Left lung (tissue), 10 donors: ENCODE data around the gene CTNND2. TPM values are rescaled to one million over a fixed set of nuclear protein-coding genes. Genes with fewer than 3 reads are reported as not detected.

ENCODE experiments used
- ATAC-seq: fragments of 200-7000 bp; cut with Tn5 transposase; one replicate; pipeline ENCODE4 v1.9.1; 2020; ENCODE audit warnings: moderate library complexity
- DNase-seq, 4 donors: peaks; one replicate each; pipeline ENCODE4 v3.0.0-alpha.2; 2013 to 2020
- H3K27ac ChIP-seq, 2 donors: fragments of 200-600 bp; sonication (generic) in 1 of 2; one replicate each; pipeline versions ENCODE4 v1.5.0 to v1.8.0; 2020 to 2021
- H3K27me3 ChIP-seq, 2 donors: fragments of 200-600 bp; sonication (generic) in 1 of 2; one replicate each; pipeline versions ENCODE4 v1.5.0 to v1.8.0; 2020 to 2021
- H3K36me3 ChIP-seq, 2 donors: fragments of 200-600 bp; sonication (generic) in 1 of 2; one replicate each; pipeline versions ENCODE4 v1.5.0 to v1.8.0; 2020 to 2021
- H3K4me1 ChIP-seq, 2 donors: fragments of 200-600 bp; one replicate each; pipeline ENCODE4 v1.8.0; 2021
- H3K4me3 ChIP-seq, 2 donors: fragments of 200-600 bp; sonication (generic) in 1 of 2; one replicate each; pipeline versions ENCODE4 v1.5.0 to v1.8.0; 2020 to 2021; ENCODE audit warnings: mild to moderate bottlenecking in 1 of 2
- H3K9me3 ChIP-seq, 2 donors: fragments of 200-600 bp; sonication (generic) in 1 of 2; one replicate each; pipeline versions ENCODE4 v1.5.0 to v1.8.0; 2020 to 2021
- intact Hi-C, 2 donors: fragments of 100-400 bp; cut with DNase I; formaldehyde crosslinking; loops; one replicate each; pipeline versions ENCODE4 v1.11.2 to v1.14.2; 2022
- polyA plus RNA-seq, 6 donors: library from polyadenylated mRNA; unstranded; fragments of 120-200 nt; gene quantifications; one replicate each; pipeline ENCODE4 v1.2.1, GENCODE V29; 2013; ENCODE audit not compliant: insufficient read length in 6 of 6
- total RNA-seq, 2 donors: library from RNA; stranded (reverse); fragmentation: NEBNext Ultra II Directional; extraction: Animal tissue kit (Norgen Biotek cat#: 25700); gene quantifications; one replicate each; pipeline ENCODE4 v1.2.1, GENCODE V29; 2021
- TF ChIP-seq, protein P1 (sequence below), 2 donors: fragments of 200-600 bp; sonication (generic) in 1 of 2; IDR thresholded peaks; one replicate each; pipeline versions ENCODE4 v1.5.0 to v1.8.0; 2021; ENCODE audit warnings: antibody characterized with exemption in 2 of 2
- donor health status: DM: no; HTN: yes; CAD: no.
- donor health status: DM: no; HTN: no; CAD: no.

CTNND2 gene
- total and polyA plus RNA-seq, 8 donors, result 1.2 to 4.2 (median 2.2) TPM; not detected in 1

DNA sequence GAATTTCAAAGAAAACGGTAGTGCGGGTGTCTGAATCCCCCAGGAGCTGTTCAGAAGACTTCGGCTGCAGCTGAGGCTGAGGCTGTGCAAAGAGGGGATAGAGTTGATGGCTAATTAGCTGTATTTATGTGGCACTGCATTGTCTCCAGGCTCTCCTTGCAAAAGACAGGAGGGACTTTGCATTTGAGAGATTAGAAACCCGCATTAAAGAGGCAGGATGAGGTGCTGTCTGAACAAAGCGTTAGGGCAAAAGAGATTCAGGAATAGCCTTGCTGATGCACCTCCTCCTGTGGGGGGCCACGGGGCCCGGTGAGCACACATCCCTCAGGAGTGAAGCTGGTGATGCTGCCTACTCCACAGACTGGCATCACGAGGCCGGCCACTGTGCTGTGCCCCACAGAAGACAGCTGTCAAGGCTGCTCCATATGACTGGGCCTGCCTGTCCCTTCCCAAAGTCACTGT, 799.6 kb downstream of the CTNND2 start:
- no peaks in the 10 kb centered on the region for H3K9me3 ChIP-seq
- intact Hi-C loops, result no loop called here
- ATAC-seq (no peak), DNase-seq (peak in 1 of 4 donors; percentile 62)
- TF ChIP-seq, protein P1, sequence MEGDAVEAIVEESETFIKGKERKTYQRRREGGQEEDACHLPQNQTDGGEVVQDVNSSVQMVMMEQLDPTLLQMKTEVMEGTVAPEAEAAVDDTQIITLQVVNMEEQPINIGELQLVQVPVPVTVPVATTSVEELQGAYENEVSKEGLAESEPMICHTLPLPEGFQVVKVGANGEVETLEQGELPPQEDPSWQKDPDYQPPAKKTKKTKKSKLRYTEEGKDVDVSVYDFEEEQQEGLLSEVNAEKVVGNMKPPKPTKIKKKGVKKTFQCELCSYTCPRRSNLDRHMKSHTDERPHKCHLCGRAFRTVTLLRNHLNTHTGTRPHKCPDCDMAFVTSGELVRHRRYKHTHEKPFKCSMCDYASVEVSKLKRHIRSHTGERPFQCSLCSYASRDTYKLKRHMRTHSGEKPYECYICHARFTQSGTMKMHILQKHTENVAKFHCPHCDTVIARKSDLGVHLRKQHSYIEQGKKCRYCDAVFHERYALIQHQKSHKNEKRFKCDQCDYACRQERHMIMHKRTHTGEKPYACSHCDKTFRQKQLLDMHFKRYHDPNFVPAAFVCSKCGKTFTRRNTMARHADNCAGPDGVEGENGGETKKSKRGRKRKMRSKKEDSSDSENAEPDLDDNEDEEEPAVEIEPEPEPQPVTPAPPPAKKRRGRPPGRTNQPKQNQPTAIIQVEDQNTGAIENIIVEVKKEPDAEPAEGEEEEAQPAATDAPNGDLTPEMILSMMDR (IDR thresholded peaks at IDR 0.05), result no peak
- H3K4me1 ChIP-seq, result no peaks in the 10 kb centered on the region
- no peak overlapping the region for H3K4me3 ChIP-seq
- no peak overlapping the region for H3K27ac ChIP-seq
- H3K27me3 ChIP-seq, result no peaks in the 10 kb centered on the region
- H3K36me3 ChIP-seq, result no peaks in the 10 kb centered on the region

DNA sequence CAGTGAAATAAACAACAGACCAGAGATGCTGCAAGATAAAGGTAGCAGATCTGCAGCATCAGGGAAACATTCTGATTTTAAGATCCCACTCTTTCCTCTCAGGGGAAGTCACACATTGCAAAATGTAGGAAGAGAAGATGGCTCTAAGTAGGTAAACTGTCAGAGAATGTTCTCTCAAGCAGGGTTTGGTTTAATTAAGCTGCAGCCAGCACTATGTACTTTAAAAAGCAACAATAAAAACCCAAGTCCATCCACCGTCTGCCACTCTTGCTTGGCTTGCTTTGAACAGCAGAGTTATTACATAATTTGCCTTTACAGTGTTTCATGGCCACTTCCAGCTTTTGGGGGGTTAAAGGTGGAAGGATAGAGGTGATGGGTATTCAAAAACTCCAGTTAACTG, 800.0 kb downstream of the CTNND2 start:
- Histone ChIP-seq H3K4me1 (no peaks in the 10 kb centered on the region), H3K27me3 (no peaks in the 10 kb centered on the region), H3K4me3 (no peak overlapping the region), H3K27ac (no peak overlapping the region), H3K36me3 (no peaks in the 10 kb centered on the region), H3K9me3 (no peaks in the 10 kb centered on the region)
- DNase-seq (no peak), ATAC-seq (no peak)
- intact Hi-C loops, result no loop called here
- TF ChIP-seq, protein P1 (IDR thresholded peaks at IDR 0.05), result no peak

DNA sequence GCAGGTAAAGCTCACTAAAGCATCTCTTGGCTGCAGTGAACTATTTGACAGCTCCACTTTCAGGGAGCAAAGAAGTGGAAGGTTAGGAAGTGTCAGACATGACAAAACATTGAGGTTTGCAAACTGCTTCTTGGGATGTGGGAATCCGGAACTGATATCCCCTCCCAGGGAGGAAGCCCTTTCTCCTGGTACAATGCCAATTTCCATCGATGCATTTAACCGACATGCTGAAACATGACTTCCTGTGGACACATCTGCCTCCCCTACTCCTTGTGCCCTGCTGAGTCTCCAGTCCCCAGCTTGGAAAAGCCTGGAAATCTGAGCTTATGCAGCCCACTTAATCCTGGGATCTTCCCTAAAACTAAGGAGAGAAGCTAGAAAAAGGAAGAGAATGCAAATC, 820.1 kb downstream of the CTNND2 start:
- Histone ChIP-seq H3K9me3 (peaks cover 0 to 10% of the 10 kb centered on the region in 2 donors), H3K27ac (no peak overlapping the region), H3K4me1 (no peaks in the 10 kb centered on the region), H3K27me3 (no peaks in the 10 kb centered on the region), H3K4me3 (no peak overlapping the region), H3K36me3 (no peaks in the 10 kb centered on the region)
- TF ChIP-seq, protein P1 (IDR thresholded peaks at IDR 0.05), result no peak
- intact Hi-C loops, result no loop called here
- no peak for DNase-seq
- no peak for ATAC-seq

DNA sequence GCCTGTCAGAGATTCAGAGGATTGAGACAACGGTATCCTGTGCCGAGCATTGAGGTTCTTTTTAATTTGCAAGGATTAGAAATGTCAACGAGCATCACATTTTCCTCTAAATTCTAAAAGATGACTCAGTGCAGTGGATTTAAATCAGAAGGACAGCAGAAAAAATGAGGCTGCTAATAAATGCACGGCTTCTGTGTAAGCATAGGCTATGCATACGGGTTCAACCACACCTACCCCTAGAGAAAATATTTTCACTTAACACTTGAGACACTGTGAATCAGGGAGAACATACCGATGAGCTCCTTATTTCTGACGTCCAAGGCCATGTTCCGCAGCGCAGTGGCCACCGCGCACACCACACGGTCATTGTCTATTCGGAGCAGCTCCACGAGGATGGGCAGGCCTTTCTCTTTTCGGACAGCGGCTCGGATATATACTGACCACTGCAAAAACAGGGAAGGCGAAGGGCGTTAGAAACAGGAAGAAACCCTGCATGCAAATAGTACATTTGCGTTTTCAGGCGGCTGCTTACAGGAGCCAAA, 821.8 kb downstream of the CTNND2 start:
- no peak for ATAC-seq
- H3K9me3 ChIP-seq, result peaks cover 0 to 2% of the 10 kb centered on the region in 2 donors

DNA sequence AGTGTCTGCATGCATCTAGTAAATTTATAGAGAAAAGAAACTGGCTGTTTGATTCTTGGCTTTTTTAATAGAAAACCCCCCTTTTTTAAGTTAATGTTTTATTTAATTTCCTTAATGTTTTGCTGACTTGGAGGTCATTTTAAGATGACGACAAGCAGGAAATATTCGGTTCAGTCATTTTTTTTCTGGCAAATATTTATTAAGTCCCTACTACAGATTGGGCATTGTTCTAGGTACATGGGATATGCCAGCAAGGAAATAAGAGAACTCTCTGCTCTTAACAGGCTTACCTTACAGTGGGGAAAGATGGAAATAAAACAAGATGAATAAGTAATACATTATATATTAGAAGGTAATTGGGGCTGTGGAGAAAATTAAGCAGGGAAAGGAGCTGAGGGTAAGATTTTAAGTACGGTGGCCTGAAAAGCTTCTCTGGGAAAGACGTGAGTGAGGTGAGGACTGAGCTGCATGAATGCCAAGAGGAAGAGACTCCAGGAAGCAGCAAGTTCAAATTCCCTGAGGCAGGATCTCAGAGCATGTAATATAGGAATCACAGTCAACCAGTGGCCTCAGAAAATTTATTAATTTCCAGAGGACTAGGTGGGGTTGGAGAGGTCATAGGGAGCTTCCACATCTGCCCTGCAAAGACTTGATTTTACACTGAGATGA, 827.2 kb downstream of the CTNND2 start:
- no peak overlapping the region for H3K27ac ChIP-seq
- no peaks in the 10 kb centered on the region for H3K9me3 ChIP-seq
- H3K36me3 ChIP-seq, result no peaks in the 10 kb centered on the region
- no peaks in the 10 kb centered on the region for H3K4me1 ChIP-seq
- intact Hi-C loops, result no loop called here
- TF ChIP-seq, protein P1 (IDR thresholded peaks at IDR 0.05), result no peak
- H3K4me3 ChIP-seq, result no peak overlapping the region
- ATAC-seq (no peak), DNase-seq (no peak)
- H3K27me3 ChIP-seq, result peaks cover 0 to 11% of the 10 kb centered on the region in 2 donors

More for the DNA sequence above, 821.8 kb downstream of the CTNND2 start:
- intact Hi-C loops, result no loop called here
- no peak overlapping the region for H3K4me3 ChIP-seq
- H3K4me1 ChIP-seq, result no peaks in the 10 kb centered on the region
- DNase-seq, result no peak
- TF ChIP-seq, protein P1 (IDR thresholded peaks at IDR 0.05), result no peak
- H3K36me3 ChIP-seq, result no peaks in the 10 kb centered on the region
- peaks cover 0 to 6% of the 10 kb centered on the region in 2 donors for H3K27me3 ChIP-seq
- H3K27ac ChIP-seq, result no peak overlapping the region
